Measurements from ENCODE around the gene DCN.

- TF ChIP-seq CTCF (IDR thresholded peaks at IDR 0.05), result no peak
- no peak for TF ChIP-seq POLR2AphosphoS5 (IDR thresholded peaks at IDR 0.05)
- TF ChIP-seq POLR2A (IDR thresholded peaks at IDR 0.05), result no peak
Measured at GRCh38 chr12:91091916-91092715, 90.5 kb downstream of the DCN start.

Data from prostate gland (tissue), 2 donors.